Measurements from ENCODE around the gene HDAC4. TPM values are rescaled to one million over a fixed set of nuclear protein-coding genes. Genes with fewer than 3 reads are reported as not detected.

Gene HDAC4
- polyA plus RNA-seq, 2 of the 4 experiments (the other 2 are of a cell fraction), result 8.6 to 10.4 TPM

- H3K9me3 ChIP-seq, result no peaks in the 10 kb centered on the region
- 94% methylated on average over 19 of the region's 22 CpGs for WGBS (ENCODE audit: missing lambda C conversion rate)
- no peak for ATAC-seq
- no peak overlapping the region for H3K4me2 ChIP-seq
- DNase-seq (ENCODE audit: low read depth in 1 of 2, low spot score in 1 of 2), result no peak
- ChIA-PET POLR2A (no interaction called here), CTCF (interaction anchor here (1.4 kb wide), 1 partner anchor 12 kb away, joined by 5 read pairs; no protein-coding TSS in a partner anchor)
- FAIRE-seq, result no peak
- H3K27ac ChIP-seq, result no peak overlapping the region
- H3K4me3 ChIP-seq, result no peak overlapping the region
- H3K4me1 ChIP-seq, result peaks cover 5% of the 10 kb centered on the region; the same call in 2 of the 3 replicates
- TF ChIP-seq ESRRA (IDR thresholded peaks at IDR 0.05; ENCODE audit: borderline replicate concordance, low read length) (no peak), CEBPB (IDR thresholded peaks at IDR 0.05) (no peak), NR3C1 (IDR thresholded peaks at IDR 0.05) (no peak), HOXB13 (CRISPR knock-in tag; IDR thresholded peaks at IDR 0.05; ENCODE audit: low read depth) (no peak), SMC3 (IDR thresholded peaks at IDR 0.05) (no peak), ZC3H11A (IDR thresholded peaks at IDR 0.05) (no peak), HMGXB4 (CRISPR knock-in tag; IDR thresholded peaks at IDR 0.05; ENCODE audit: borderline replicate concordance) (no peak)
These were observed 244.1 kb downstream of the HDAC4 start for GRCh38 chr2:239156516-239157265.

GRCh38 chr2:239155806-239156480, 244.9 kb downstream of the HDAC4 start:
- ChIA-PET POLR2A (no interaction called here), CTCF (interaction anchor here (1.4 kb wide), 1 partner anchor 13 kb away, joined by 3 read pairs; no protein-coding TSS in a partner anchor)
- TF ChIP-seq FOSB (CRISPR knock-in tag; IDR thresholded peaks at IDR 0.05) (no peak), MAZ (IDR thresholded peaks at IDR 0.05; ENCODE audit: borderline replicate concordance, low read depth, low read length) (no peak), HDAC2 (IDR thresholded peaks at IDR 0.05) (no peak), ATOH8 (CRISPR knock-in tag; IDR thresholded peaks at IDR 0.05; ENCODE audit: low read depth) (no peak), HOXA7 (CRISPR knock-in tag; IDR thresholded peaks at IDR 0.05) (no peak), ZC3H11A (IDR thresholded peaks at IDR 0.05) (no peak)
- no peak overlapping the region for H3K4me2 ChIP-seq
- H3K4me1 ChIP-seq, result peaks cover 5% of the 10 kb centered on the region; the same call in 2 of the 3 replicates
- no peaks in the 10 kb centered on the region for H3K9me3 ChIP-seq
- H3K4me3 ChIP-seq, result no peak overlapping the region
- 95% methylated on average over 12 of the region's 12 CpGs for WGBS (ENCODE audit: missing lambda C conversion rate)
- no peak for DNase-seq (ENCODE audit: low read depth in 1 of 2, low spot score in 1 of 2)
- no peak for FAIRE-seq
- ATAC-seq, result no peak
- no peak overlapping the region for H3K27ac ChIP-seq

GRCh38 chr2:239154971-239155805, 245.6 kb downstream of the HDAC4 start:
- ChIA-PET POLR2A (no interaction called here), CTCF (interaction anchor here (1.4 kb wide), 2 partner anchors 10 to 12 kb away, joined by 3 to 6 read pairs; no protein-coding TSS in a partner anchor)
- no peak overlapping the region for H3K27ac ChIP-seq
- FAIRE-seq (no peak), ATAC-seq (no peak), DNase-seq (ENCODE audit: low read depth in 1 of 2, low spot score in 1 of 2) (no peak)
- H3K4me3 ChIP-seq, result no peak overlapping the region
- H3K4me1 ChIP-seq, result peaks cover 5% of the 10 kb centered on the region; the same call in 2 of the 3 replicates
- TF ChIP-seq ZNF302 (CRISPR knock-in tag; IDR thresholded peaks at IDR 0.05) (no peak), HDAC2 (IDR thresholded peaks at IDR 0.05) (no peak), MYC (IDR thresholded peaks at IDR 0.05; ENCODE audit: borderline replicate concordance, low read length) (no peak), BCL3 (IDR thresholded peaks at IDR 0.05) (no peak), RARB (CRISPR knock-in tag; IDR thresholded peaks at IDR 0.05) (no peak), HES2 (IDR thresholded peaks at IDR 0.05) (no peak), RNF2 (IDR thresholded peaks at IDR 0.05; ENCODE audit: borderline replicate concordance, low read depth) (no peak), CEBPB (IDR thresholded peaks at IDR 0.05) (no peak), SREBF2 (IDR thresholded peaks at IDR 0.05) (no peak), RFX5 (IDR thresholded peaks at IDR 0.05) (no peak), HOXB13 (CRISPR knock-in tag; IDR thresholded peaks at IDR 0.05; ENCODE audit: low read depth) (no peak), KDM5A (IDR thresholded peaks at IDR 0.05) (no peak), MAFK (IDR thresholded peaks at IDR 0.05; ENCODE audit: partially characterized antibody) (no peak), RCOR1 (IDR thresholded peaks at IDR 0.05; ENCODE audit: low read depth, low read length) (no peak), NPAS2 (CRISPR knock-in tag; IDR thresholded peaks at IDR 0.05; ENCODE audit: borderline replicate concordance) (no peak), SMC3 (IDR thresholded peaks at IDR 0.05) (no peak)
- no peak overlapping the region for H3K4me2 ChIP-seq
- WGBS (ENCODE audit: missing lambda C conversion rate), result 80% methylated on average over 15 of the region's 19 CpGs
- H3K9me3 ChIP-seq, result no peaks in the 10 kb centered on the region

Measured in A549 (cell line).